Measurements from ENCODE around the gene STAT3. TPM values are rescaled to one million over a fixed set of nuclear protein-coding genes. Genes with fewer than 3 reads are reported as not detected.

Gene STAT3
- polyA plus RNA-seq, 2 of the 4 experiments (the other 2 are of a cell fraction), result 72.8 to 97.8 TPM

DNA sequence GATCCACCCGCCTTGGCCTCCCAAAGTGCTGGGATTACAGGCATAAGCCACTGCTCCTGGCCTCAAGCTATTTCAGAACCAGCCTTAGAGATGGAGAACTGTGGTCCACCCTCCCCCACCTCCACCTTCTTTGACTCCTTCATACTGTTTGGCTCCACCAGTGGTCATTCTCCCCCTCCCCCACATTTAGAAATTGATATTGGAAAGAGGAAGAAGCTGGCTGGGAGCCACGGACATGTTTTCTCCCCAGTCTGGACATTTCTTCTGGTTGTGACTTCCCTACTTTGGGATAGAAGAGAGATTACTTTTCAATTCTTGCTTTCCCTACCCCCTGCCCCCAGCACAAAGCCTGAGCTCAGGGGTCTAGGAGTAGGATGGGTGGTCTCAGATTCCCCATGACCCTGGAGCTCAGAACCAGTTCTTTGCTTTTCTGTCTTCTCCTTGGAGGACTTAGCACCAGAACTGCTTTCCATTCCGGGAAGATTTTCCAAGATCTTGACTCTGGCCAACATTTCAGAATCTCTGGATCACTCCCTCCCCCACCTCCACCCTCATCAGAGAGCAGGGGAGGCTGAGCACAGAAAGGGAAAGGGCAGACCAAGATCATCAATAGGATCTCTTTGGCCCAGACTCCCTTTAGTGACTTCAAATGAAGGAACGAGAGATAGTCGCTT, 18.5 kb upstream of the STAT3 start:
- Histone ChIP-seq H3K27ac (peak overlapping the region; percentile 15 to 84; a peak in 3 of 6 replicates), H3K4me3 (no peak overlapping the region), H3K4me1 (peaks cover 80% of the 10 kb centered on the region), H3K9me3 (no peaks in the 10 kb centered on the region), H3K4me2 (peak overlapping the region; percentile 41)
- POLR2A ChIA-PET, result interaction anchor here (0.6 to 1.9 kb wide), 8 partner anchors 16 to 129 kb away, joined by 3 to 24 read pairs (median 4); partner anchors contain the start of genes CAVIN1, NAGLU and STAT3
- no peak for TF ChIP-seq FOXS1 (CRISPR knock-in tag; IDR thresholded peaks at IDR 0.05)
- TF ChIP-seq BHLHE40 (IDR thresholded peaks at IDR 0.05; ENCODE audit: low read depth, low read length), result no peak
- TF ChIP-seq MAZ (IDR thresholded peaks at IDR 0.05; ENCODE audit: borderline replicate concordance, low read depth, low read length), result no peak
- TF ChIP-seq, protein P1, sequence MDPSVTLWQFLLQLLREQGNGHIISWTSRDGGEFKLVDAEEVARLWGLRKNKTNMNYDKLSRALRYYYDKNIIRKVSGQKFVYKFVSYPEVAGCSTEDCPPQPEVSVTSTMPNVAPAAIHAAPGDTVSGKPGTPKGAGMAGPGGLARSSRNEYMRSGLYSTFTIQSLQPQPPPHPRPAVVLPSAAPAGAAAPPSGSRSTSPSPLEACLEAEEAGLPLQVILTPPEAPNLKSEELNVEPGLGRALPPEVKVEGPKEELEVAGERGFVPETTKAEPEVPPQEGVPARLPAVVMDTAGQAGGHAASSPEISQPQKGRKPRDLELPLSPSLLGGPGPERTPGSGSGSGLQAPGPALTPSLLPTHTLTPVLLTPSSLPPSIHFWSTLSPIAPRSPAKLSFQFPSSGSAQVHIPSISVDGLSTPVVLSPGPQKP (IDR thresholded peaks at IDR 0.05; ENCODE audit: low read depth, low read length), result no peak
- TF ChIP-seq POLR2A (IDR thresholded peaks at IDR 0.05; ENCODE audit: low read length), result no peak
- no peak for TF ChIP-seq POLR2AphosphoS2 (conservative IDR thresholded peaks at IDR 0.05; ENCODE audit: low read length)
- TF ChIP-seq, protein P2, sequence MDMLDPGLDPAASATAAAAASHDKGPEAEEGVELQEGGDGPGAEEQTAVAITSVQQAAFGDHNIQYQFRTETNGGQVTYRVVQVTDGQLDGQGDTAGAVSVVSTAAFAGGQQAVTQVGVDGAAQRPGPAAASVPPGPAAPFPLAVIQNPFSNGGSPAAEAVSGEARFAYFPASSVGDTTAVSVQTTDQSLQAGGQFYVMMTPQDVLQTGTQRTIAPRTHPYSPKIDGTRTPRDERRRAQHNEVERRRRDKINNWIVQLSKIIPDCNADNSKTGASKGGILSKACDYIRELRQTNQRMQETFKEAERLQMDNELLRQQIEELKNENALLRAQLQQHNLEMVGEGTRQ (IDR thresholded peaks at IDR 0.05), result no peak
- TF ChIP-seq, protein P3, sequence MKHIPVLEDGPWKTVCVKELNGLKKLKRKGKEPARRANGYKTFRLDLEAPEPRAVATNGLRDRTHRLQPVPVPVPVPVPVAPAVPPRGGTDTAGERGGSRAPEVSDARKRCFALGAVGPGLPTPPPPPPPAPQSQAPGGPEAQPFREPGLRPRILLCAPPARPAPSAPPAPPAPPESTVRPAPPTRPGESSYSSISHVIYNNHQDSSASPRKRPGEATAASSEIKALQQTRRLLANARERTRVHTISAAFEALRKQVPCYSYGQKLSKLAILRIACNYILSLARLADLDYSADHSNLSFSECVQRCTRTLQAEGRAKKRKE (CRISPR knock-in tag; IDR thresholded peaks at IDR 0.05; ENCODE audit: low read depth), result no peak
- no peak for TF ChIP-seq NFE2L2 (conservative IDR thresholded peaks at IDR 0.05; ENCODE audit: low read length)
- TF ChIP-seq, protein P4, sequence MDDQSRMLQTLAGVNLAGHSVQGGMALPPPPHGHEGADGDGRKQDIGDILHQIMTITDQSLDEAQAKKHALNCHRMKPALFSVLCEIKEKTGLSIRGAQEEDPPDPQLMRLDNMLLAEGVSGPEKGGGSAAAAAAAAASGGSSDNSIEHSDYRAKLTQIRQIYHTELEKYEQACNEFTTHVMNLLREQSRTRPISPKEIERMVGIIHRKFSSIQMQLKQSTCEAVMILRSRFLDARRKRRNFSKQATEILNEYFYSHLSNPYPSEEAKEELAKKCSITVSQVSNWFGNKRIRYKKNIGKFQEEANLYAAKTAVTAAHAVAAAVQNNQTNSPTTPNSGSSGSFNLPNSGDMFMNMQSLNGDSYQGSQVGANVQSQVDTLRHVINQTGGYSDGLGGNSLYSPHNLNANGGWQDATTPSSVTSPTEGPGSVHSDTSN (IDR thresholded peaks at IDR 0.05), result no peak; the same call in 1 of the 2 replicates
- no peak for TF ChIP-seq CBX2 (IDR thresholded peaks at IDR 0.05; ENCODE audit: borderline replicate concordance, low read depth)
- TF ChIP-seq CBX8 (IDR thresholded peaks at IDR 0.05), result no peak
- TF ChIP-seq CHD4 (IDR thresholded peaks at IDR 0.05; ENCODE audit: borderline replicate concordance), result no peak
- TF ChIP-seq HDAC2 (IDR thresholded peaks at IDR 0.05), result no peak
- no peak for TF ChIP-seq EHF (CRISPR knock-in tag; IDR thresholded peaks at IDR 0.05)
- no peak for TF ChIP-seq CEBPB (IDR thresholded peaks at IDR 0.05)
- no peak for TF ChIP-seq HOXB13 (CRISPR knock-in tag; IDR thresholded peaks at IDR 0.05; ENCODE audit: low read depth)
- ATAC-seq, result no peak
- WGBS (ENCODE audit: missing lambda C conversion rate), result 71% methylated on average over 5 of the region's 5 CpGs
- no peak for FAIRE-seq
- CTCF ChIA-PET, result interaction anchor here (0.7 to 33.2 kb wide), 54 partner anchors 8 to 439 kb away, joined by 3 to 1360 read pairs (median 4); partner anchors contain the start of genes CAVIN1, RAB5C and STAT3
- no peak for DNase-seq (ENCODE audit: low read depth in 1 of 2, low spot score in 1 of 2)

DNA sequence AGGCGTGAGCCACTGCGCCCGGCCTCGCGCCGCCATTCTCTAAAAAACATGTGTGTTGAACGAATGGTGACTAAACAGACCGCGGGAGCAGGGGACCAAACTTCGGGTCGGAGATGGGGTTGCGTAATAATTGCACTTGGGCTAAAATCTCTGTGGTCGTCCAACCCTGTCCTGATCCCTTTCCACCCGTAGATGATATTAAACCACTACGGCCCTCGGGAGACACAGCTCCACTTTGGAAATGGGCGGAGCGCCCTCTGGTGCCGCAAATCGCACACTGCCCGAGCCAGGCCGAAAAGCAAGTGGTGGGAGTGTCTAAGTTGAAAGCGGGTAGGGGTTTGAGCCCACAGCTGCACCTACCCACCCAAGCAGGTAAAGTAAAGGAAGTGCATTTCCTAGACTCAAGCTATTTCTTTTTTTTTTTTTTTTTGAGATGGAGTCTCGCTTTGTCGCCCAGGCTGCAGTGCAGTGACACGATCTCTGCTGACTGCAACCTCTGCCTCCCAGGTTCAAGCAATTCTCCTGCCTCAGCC, 17.8 kb upstream of the STAT3 start:
- FAIRE-seq (no peak), ATAC-seq (peak; percentile 56 to 67), DNase-seq (ENCODE audit: low read depth in 1 of 2, low spot score in 1 of 2) (peak; percentile 82 to 90)
- 44% methylated on average over 26 of the region's 26 CpGs for WGBS (ENCODE audit: missing lambda C conversion rate)
- no peaks in the 10 kb centered on the region for H3K9me3 ChIP-seq
- ChIA-PET POLR2A (interaction anchor here (0.6 to 1.9 kb wide), 4 partner anchors 17 to 112 kb away, joined by 3 to 6 read pairs (median 4); partner anchors contain the start of genes CAVIN1 and STAT3), CTCF (interaction anchor here (0.6 to 33.2 kb wide), 66 partner anchors 9 to 438 kb away, joined by 3 to 1360 read pairs (median 4); partner anchors contain the start of genes CAVIN1, NAGLU, RAB5C and STAT3)
- peak overlapping the region; percentile 41 for H3K4me2 ChIP-seq
- peaks cover 73% of the 10 kb centered on the region for H3K4me1 ChIP-seq
- peak overlapping the region in 1 of 2 experiments; percentile 84; a peak in 3 of 6 replicates for H3K27ac ChIP-seq
- H3K4me3 ChIP-seq, result no peak overlapping the region
- TF ChIP-seq, protein P5, sequence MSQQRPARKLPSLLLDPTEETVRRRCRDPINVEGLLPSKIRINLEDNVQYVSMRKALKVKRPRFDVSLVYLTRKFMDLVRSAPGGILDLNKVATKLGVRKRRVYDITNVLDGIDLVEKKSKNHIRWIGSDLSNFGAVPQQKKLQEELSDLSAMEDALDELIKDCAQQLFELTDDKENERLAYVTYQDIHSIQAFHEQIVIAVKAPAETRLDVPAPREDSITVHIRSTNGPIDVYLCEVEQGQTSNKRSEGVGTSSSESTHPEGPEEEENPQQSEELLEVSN (IDR thresholded peaks at IDR 0.05; ENCODE audit: borderline replicate concordance, low read depth), result no peak
- TF ChIP-seq ZC3H11A (IDR thresholded peaks at IDR 0.05) (no peak), CHD2 (IDR thresholded peaks at IDR 0.05; ENCODE audit: low read length, partially characterized antibody) (no peak), RAD21 (conservative IDR thresholded peaks at IDR 0.05 in 1 of 2, IDR thresholded peaks at IDR 0.05 in 1 of 2) (peak; percentile 98 to 99), RCOR1 (IDR thresholded peaks at IDR 0.05; ENCODE audit: low read depth, low read length) (no peak), MYC (IDR thresholded peaks at IDR 0.05; ENCODE audit: borderline replicate concordance, low read length) (no peak), RFX5 (IDR thresholded peaks at IDR 0.05) (no peak), GATA3 (IDR thresholded peaks at IDR 0.05; ENCODE audit: borderline replicate concordance) (0 out of 2 replicates have a peak, but pooled peaks have one; percentile 27), SMC3 (IDR thresholded peaks at IDR 0.05) (peak; percentile 99), HEYL (CRISPR knock-in tag; IDR thresholded peaks at IDR 0.05) (no peak), CHD4 (IDR thresholded peaks at IDR 0.05; ENCODE audit: borderline replicate concordance) (no peak), CEBPB (IDR thresholded peaks at IDR 0.05) (peak in 1 of 2 experiments; percentile 86; a peak in 2 of 4 replicates), HOXB5 (CRISPR knock-in tag; IDR thresholded peaks at IDR 0.05) (no peak), FOSL2 (IDR thresholded peaks at IDR 0.05) (no peak), FOSL2 (CRISPR knock-in tag; IDR thresholded peaks at IDR 0.05) (peak; percentile 14; the same call in 1 of the 2 replicates)
- TF ChIP-seq, protein P6, sequence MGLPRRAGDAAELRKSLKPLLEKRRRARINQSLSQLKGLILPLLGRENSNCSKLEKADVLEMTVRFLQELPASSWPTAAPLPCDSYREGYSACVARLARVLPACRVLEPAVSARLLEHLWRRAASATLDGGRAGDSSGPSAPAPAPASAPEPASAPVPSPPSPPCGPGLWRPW (IDR thresholded peaks at IDR 0.05), result no peak
- TF ChIP-seq, protein P7, sequence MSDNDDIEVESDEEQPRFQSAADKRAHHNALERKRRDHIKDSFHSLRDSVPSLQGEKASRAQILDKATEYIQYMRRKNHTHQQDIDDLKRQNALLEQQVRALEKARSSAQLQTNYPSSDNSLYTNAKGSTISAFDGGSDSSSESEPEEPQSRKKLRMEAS (IDR thresholded peaks at IDR 0.05), result peak; percentile 59
